ENCODE results near the gene TMEM39B.

Gene TMEM39B

DNA sequence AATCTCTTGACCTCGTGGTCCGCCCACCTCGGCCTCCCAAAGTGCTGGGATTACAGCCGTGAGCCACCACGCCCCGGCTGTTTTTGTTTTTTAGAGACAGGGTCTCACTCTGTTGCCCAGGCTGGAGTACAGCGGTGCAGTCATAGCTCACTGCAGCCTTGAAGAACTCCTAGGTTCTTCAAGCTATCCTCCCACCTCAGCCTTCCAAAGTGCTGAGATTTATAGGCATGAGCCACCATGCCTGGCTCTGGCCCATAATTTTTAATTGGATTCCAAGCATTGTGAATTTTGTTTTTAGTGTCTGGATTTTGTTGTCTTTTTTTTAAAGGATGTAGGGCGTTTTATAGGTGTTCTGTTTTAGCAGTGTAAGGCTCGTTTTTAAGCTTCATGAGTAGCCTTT is 78.1 kb downstream of the TMEM39B start:
- peaks cover 9% of the 10 kb centered on the region for H3K36me3 Mint-ChIP-seq

DNA sequence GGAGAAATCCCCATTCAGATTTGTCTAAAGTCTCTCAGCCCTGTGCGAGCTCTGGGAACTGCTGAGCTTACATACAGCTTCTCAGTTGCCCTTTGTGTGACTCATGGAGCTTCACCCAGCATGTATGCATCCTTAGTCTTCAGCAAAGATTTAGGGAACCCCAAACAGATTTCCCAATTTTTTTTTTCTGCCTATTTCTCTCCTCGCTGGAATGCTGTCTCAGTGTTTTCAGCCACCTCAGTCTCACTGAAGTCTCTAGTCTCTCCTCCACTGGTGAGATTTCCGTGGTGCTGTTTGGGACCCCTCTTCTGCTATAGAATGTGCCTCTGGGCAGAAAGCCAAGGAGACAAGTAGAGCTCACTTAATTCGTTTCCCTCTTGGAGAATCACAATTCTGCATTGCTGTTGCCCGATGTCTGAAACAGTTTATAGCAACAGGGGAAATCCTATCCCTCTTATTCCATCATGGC is 78.6 kb downstream of the TMEM39B start:
- Mint-ChIP-seq H3K27me3 (no peaks in the 10 kb centered on the region), H3K27ac (no peak overlapping the region), H3K9me3 (ENCODE audit: low read depth) (peaks cover 4% of the 10 kb centered on the region), H3K36me3 (peaks cover 13% of the 10 kb centered on the region), H3K4me3 (no peak overlapping the region), H3K4me1 (ENCODE audit: low read depth) (peaks cover 14% of the 10 kb centered on the region)

More for the DNA sequence above, 78.1 kb downstream of the TMEM39B start:
- H3K27ac Mint-ChIP-seq, result no peak overlapping the region
- peaks cover 4% of the 10 kb centered on the region for H3K9me3 Mint-ChIP-seq (ENCODE audit: low read depth)
- peaks cover 19% of the 10 kb centered on the region for H3K4me1 Mint-ChIP-seq (ENCODE audit: low read depth)
- H3K4me3 Mint-ChIP-seq, result no peak overlapping the region
- no peaks in the 10 kb centered on the region for H3K27me3 Mint-ChIP-seq
